ENCODE data around the gene PSMG4. TPM values are rescaled to one million over a fixed set of nuclear protein-coding genes. Genes with fewer than 3 reads are reported as not detected.

PSMG4 gene
- total and polyA plus RNA-seq, 10 of the 15 experiments (the other 5 are each of a cell fraction or from before 2014, with no cell fraction given) = 7.1 to 62.6 (median 29.8) TPM

- TF ChIP-seq TCF3 (IDR thresholded peaks at IDR 0.05; ENCODE audit: borderline replicate concordance, insufficient read depth, low read depth, low read length) = no peak
- TF ChIP-seq SREBF2 (IDR thresholded peaks at IDR 0.05; ENCODE audit: low read length) = no peak
- TF ChIP-seq SREBF1 (IDR thresholded peaks at IDR 0.05; ENCODE audit: low read length) = no peak
- TF ChIP-seq ZNF207 (IDR thresholded peaks at IDR 0.05; ENCODE audit: borderline replicate concordance) = no peak
- TF ChIP-seq RFX5 (IDR thresholded peaks at IDR 0.05; ENCODE audit: low read depth, low read length) = no peak
- FAIRE-seq (no peak), DNase-seq (ENCODE audit: low read depth, low spot score) (no peak), ATAC-seq (no peak)
- no TSS peak for BruUV-seq (replicated peaks)
- intact Hi-C loops (cut with micrococcal nuclease; ENCODE audit: unreplicated experiment) (no loop called here), in situ Hi-C loops (cut with MboI) (loop anchor here (5.0 kb wide), 1 partner anchor 255 kb away; no protein-coding TSS in a partner anchor)
- no peak overlapping the region for H3K4me3 ChIP-seq
- H4K20me1 ChIP-seq (ENCODE audit: control insufficient read depth, insufficient read depth) = no peaks in the 10 kb centered on the region
- ChIA-PET CTCF (interaction anchor here (0.6 to 4.2 kb wide), 5 partner anchors 13 to 180 kb away, joined by 3 to 26 read pairs (median 4); partner anchors contain the start of gene PSMG4), POLR2A (interaction anchor here (1.1 kb wide), 1 partner anchor 10 kb away, joined by 3 read pairs; no protein-coding TSS in a partner anchor), RAD21 (ENCODE audit: unreplicated experiment) (no interaction called here), SMC1A (ENCODE audit: uncharacterized antibody, unreplicated experiment) (interaction anchor here (0.6 kb wide), 2 partner anchors 9 to 453 kb away, joined by 3 read pairs; no protein-coding TSS in a partner anchor)
- H2AFZ ChIP-seq (ENCODE audit: control insufficient read depth, low read depth, low read length) = no peak overlapping the region
- H3K4me1 ChIP-seq (ENCODE audit: control insufficient read depth, insufficient read depth, low read length) = no peaks in the 10 kb centered on the region
- no peak overlapping the region for H3K9ac ChIP-seq (ENCODE audit: control insufficient read depth, insufficient read depth, low read length)
- H3K79me2 ChIP-seq (ENCODE audit: control insufficient read depth, insufficient read depth, low read length) = no peaks in the 10 kb centered on the region
- H3K9me3 ChIP-seq (replicated peaks; ENCODE audit: control insufficient read depth, insufficient read depth, low read length) = no peaks in the 10 kb centered on the region
- peaks cover 0 to 6% of the 10 kb centered on the region in 2 experiments; a peak in 3 of 4 replicates for H3K27me3 ChIP-seq (replicated peaks in 1 of 2; ENCODE audit: control insufficient read depth in 2 of 2, insufficient read depth in 2 of 2, low read length in 1 of 2)
- no peak overlapping the region for H3K27ac ChIP-seq (ENCODE audit: control insufficient read depth, insufficient read depth)
- H3K36me3 ChIP-seq (ENCODE audit: control insufficient read depth in 2 of 2, insufficient read depth in 2 of 2, low read length in 1 of 2) = no peaks in the 10 kb centered on the region
- 44% methylated on average over 36 of the region's 36 CpGs for WGBS (ENCODE audit: insufficient coverage, insufficient replicate concordance, low lambda C conversion rate, missing lambda C conversion rate)
- no peak overlapping the region for H3K4me2 ChIP-seq (ENCODE audit: control insufficient read depth, insufficient read depth)
Observed at GRCh38 chr6:3247255-3248146, 11.2 kb upstream of the PSMG4 start.

- Histone ChIP-seq H2AFZ (ENCODE audit: control insufficient read depth, low read depth, low read length) (no peak overlapping the region), H3K79me2 (ENCODE audit: control insufficient read depth, insufficient read depth, low read length) (no peaks in the 10 kb centered on the region), H3K4me1 (ENCODE audit: control insufficient read depth, insufficient read depth, low read length) (no peaks in the 10 kb centered on the region), H3K4me2 (ENCODE audit: control insufficient read depth, insufficient read depth) (no peak overlapping the region), H3K9me3 (replicated peaks; ENCODE audit: control insufficient read depth, insufficient read depth, low read length) (no peaks in the 10 kb centered on the region), H3K4me3 (no peak overlapping the region), H4K20me1 (ENCODE audit: control insufficient read depth, insufficient read depth) (no peaks in the 10 kb centered on the region), H3K27ac (ENCODE audit: control insufficient read depth, insufficient read depth) (no peak overlapping the region), H3K27me3 (replicated peaks in 1 of 2; ENCODE audit: control insufficient read depth in 2 of 2, insufficient read depth in 2 of 2, low read length in 1 of 2) (peaks cover 0 to 6% of the 10 kb centered on the region in 2 experiments; a peak in 3 of 4 replicates), H3K9ac (ENCODE audit: control insufficient read depth, insufficient read depth, low read length) (no peak overlapping the region), H3K36me3 (ENCODE audit: control insufficient read depth in 2 of 2, insufficient read depth in 2 of 2, low read length in 1 of 2) (no peaks in the 10 kb centered on the region)
- ChIA-PET CTCF (interaction anchor here (0.6 to 4.2 kb wide), 8 partner anchors 10 to 752 kb away, joined by 3 to 61 read pairs (median 12); partner anchors contain the start of gene PSMG4), RAD21 (ENCODE audit: unreplicated experiment) (no interaction called here), POLR2A (interaction anchor here (0.8 kb wide), 1 partner anchor 123 kb away, joined by 4 read pairs; no protein-coding TSS in a partner anchor), SMC1A (ENCODE audit: uncharacterized antibody, unreplicated experiment) (interaction anchor here (1.2 to 3.8 kb wide), 2 partner anchors 40 to 125 kb away, joined by 3 to 32 read pairs; no protein-coding TSS in a partner anchor)
- DNase-seq (ENCODE audit: low read depth, low spot score) = no peak
- ATAC-seq = no peak
- FAIRE-seq = no peak
- no TSS peak for BruUV-seq (replicated peaks)
- intact Hi-C loops (cut with micrococcal nuclease; ENCODE audit: unreplicated experiment) (loop anchor here (5.0 kb wide), 1 partner anchor 253 kb away; the partner anchor contains the start of gene NQO2), in situ Hi-C loops (cut with MboI) (loop anchor here (5.0 kb wide), 2 partner anchors 123 to 258 kb away; no protein-coding TSS in a partner anchor)
- WGBS (ENCODE audit: insufficient coverage, insufficient replicate concordance, low lambda C conversion rate, missing lambda C conversion rate) = 42% methylated on average over 3 of the region's 3 CpGs
- TF ChIP-seq, protein P1, sequence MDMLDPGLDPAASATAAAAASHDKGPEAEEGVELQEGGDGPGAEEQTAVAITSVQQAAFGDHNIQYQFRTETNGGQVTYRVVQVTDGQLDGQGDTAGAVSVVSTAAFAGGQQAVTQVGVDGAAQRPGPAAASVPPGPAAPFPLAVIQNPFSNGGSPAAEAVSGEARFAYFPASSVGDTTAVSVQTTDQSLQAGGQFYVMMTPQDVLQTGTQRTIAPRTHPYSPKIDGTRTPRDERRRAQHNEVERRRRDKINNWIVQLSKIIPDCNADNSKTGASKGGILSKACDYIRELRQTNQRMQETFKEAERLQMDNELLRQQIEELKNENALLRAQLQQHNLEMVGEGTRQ (IDR thresholded peaks at IDR 0.05; ENCODE audit: borderline replicate concordance, low read depth, low read length) = no peak
- TF ChIP-seq, protein P2, sequence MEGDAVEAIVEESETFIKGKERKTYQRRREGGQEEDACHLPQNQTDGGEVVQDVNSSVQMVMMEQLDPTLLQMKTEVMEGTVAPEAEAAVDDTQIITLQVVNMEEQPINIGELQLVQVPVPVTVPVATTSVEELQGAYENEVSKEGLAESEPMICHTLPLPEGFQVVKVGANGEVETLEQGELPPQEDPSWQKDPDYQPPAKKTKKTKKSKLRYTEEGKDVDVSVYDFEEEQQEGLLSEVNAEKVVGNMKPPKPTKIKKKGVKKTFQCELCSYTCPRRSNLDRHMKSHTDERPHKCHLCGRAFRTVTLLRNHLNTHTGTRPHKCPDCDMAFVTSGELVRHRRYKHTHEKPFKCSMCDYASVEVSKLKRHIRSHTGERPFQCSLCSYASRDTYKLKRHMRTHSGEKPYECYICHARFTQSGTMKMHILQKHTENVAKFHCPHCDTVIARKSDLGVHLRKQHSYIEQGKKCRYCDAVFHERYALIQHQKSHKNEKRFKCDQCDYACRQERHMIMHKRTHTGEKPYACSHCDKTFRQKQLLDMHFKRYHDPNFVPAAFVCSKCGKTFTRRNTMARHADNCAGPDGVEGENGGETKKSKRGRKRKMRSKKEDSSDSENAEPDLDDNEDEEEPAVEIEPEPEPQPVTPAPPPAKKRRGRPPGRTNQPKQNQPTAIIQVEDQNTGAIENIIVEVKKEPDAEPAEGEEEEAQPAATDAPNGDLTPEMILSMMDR (IDR thresholded peaks at IDR 0.05 in 2 of 3, conservative IDR thresholded peaks at IDR 0.05 in 1 of 3; ENCODE audit: control insufficient read depth in 2 of 3, extremely low read depth in 1 of 3, insufficient read depth in 1 of 3, low read depth in 3 of 3, low read length in 3 of 3) = no peak
- TF ChIP-seq, protein P3, sequence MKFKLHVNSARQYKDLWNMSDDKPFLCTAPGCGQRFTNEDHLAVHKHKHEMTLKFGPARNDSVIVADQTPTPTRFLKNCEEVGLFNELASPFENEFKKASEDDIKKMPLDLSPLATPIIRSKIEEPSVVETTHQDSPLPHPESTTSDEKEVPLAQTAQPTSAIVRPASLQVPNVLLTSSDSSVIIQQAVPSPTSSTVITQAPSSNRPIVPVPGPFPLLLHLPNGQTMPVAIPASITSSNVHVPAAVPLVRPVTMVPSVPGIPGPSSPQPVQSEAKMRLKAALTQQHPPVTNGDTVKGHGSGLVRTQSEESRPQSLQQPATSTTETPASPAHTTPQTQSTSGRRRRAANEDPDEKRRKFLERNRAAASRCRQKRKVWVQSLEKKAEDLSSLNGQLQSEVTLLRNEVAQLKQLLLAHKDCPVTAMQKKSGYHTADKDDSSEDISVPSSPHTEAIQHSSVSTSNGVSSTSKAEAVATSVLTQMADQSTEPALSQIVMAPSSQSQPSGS (IDR thresholded peaks at IDR 0.05; ENCODE audit: low read length) = no peak
- TF ChIP-seq SRF (IDR thresholded peaks at IDR 0.05; ENCODE audit: low read depth in 2 of 2, low read length in 2 of 2) (no peak), EED (IDR thresholded peaks at IDR 0.05; ENCODE audit: low read depth) (no peak)
Observed at GRCh38 chr6:3249821-3250220, 8.9 kb upstream of the PSMG4 start.

Measured in GM12878 (cell line).